HCT116 (cell line): ENCODE data around the gene PLAC9. TPM values are rescaled to one million over a fixed set of nuclear protein-coding genes. Genes with fewer than 3 reads are reported as not detected.

Source experiments
- ATAC-seq: fragments of 200-7000 bp; cut with Tn5 transposase; 2 replicates; pipeline ENCODE4 v1.9.1; 2020; ENCODE audit warnings: mild to moderate bottlenecking, moderate library complexity
- BruUV-seq: library from RNA; stranded (reverse); fragments of 400-500 nt; replicated peaks from 2 replicates; lab custom pipeline; 2021; lab: Mats Ljungman, UMichigan
- CTCF ChIA-PET: fragments of 300-600 bp; sonication (Branson Sonifier 250); formaldehyde crosslinking; loops from one replicate; lab custom pipeline; 2021; ENCODE audit warnings: antibody characterized with exemption; lab: Charles Lee
- POLR2A ChIA-PET: fragments of 300-600, 350-600 bp; sonication (Branson Sonifier 250); formaldehyde crosslinking; loops from one replicate; lab custom pipeline; 2021; ENCODE audit warnings: antibody characterized with exemption; lab: Charles Lee
- RAD21 ChIA-PET, 2 experiments: fragments of 300-600 bp; sonication (Branson Sonifier 250); formaldehyde crosslinking; loops; one replicate each; lab custom pipeline; 2023; ENCODE audit warnings: low total read pairs in 2 of 2; ENCODE audit not compliant: uncharacterized antibody in 2 of 2, unreplicated experiment in 2 of 2, low non-redundant PET in 1 of 2; lab: Charles Lee
- DNase-seq: peaks from one replicate; pipeline ENCODE4 v3.0.0-alpha.2; 2010; ENCODE audit warnings: low read depth, low spot score
- H2AFZ ChIP-seq: fragments of 200-600 bp; shearing (Covaris generic), sonication (generic); 2 replicates; pipeline ENCODE4 v1.6.1; 2017; ENCODE audit warnings: low read depth, mixed run types, mixed read lengths, antibody characterized with exemption, low read length; ENCODE audit not compliant: poor library complexity, severe bottlenecking
- H3K27ac ChIP-seq: 2 replicates; pipeline ENCODE4 v1.5.1; 2012; ENCODE audit warnings: low read depth, low read length
- H3K27me3 ChIP-seq: fragments of 200-600 bp; sonication (generic); 2 replicates; pipeline ENCODE4 v1.6.1; 2016; ENCODE audit warnings: mixed run types, low read length, mixed read lengths; ENCODE audit not compliant: insufficient read depth
- H3K36me3 ChIP-seq, 2 experiments: fragments of 200-500 bp in 1 of 2; fragments of 200-600 bp in 1 of 2; sonication (Bioruptor generic) in 1 of 2; sonication (generic) in 1 of 2; 2 replicates each; pipeline versions ENCODE4 v1.5.1 to v1.6.1; 2014 to 2016; ENCODE audit warnings: low read length in 2 of 2, inconsistent platforms in 1 of 2, mixed read lengths in 1 of 2, mixed run types in 1 of 2; ENCODE audit not compliant: insufficient read depth in 2 of 2, control insufficient read depth in 1 of 2
- H3K4me1 ChIP-seq, 2 experiments: fragments of 200-600 bp in 1 of 2; sonication (generic) in 1 of 2; 2 replicates each; pipeline versions ENCODE4 v1.5.1 to v1.6.1; 2012 to 2017; ENCODE audit warnings: low read length in 2 of 2, inconsistent platforms in 1 of 2, mild to moderate bottlenecking in 1 of 2, mixed read lengths in 1 of 2, mixed run types in 1 of 2, moderate library complexity in 1 of 2; ENCODE audit not compliant: insufficient read depth in 2 of 2, control insufficient read depth in 1 of 2
- H3K4me2 ChIP-seq: fragments of 200-600 bp; sonication (generic); 2 replicates; pipeline ENCODE4 v1.6.1; 2017; ENCODE audit warnings: mixed run types, low read length, mixed read lengths
- H3K4me3 ChIP-seq, 2 experiments: fragments of 200-600 bp in 1 of 2; sonication (generic) in 1 of 2; replicated peaks in 1 of 2; 2 replicates each; pipeline ENCODE4 v1.5.1; 2011 to 2016; ENCODE audit warnings: low read length in 2 of 2, control low read depth in 1 of 2, low read depth in 1 of 2, mild to moderate bottlenecking in 1 of 2, mixed read lengths in 1 of 2, mixed run types in 1 of 2
- H3K79me2 ChIP-seq: fragments of 200-600 bp; sonication (generic); 2 replicates; pipeline ENCODE4 v1.6.1; 2017; ENCODE audit warnings: mild to moderate bottlenecking, mixed run types, low read length, moderate library complexity, mixed read lengths; ENCODE audit not compliant: insufficient read depth
- H3K9ac ChIP-seq: fragments of 200-600 bp; sonication (generic); 2 replicates; pipeline ENCODE4 v1.6.1; 2016; ENCODE audit warnings: low read length, mixed read lengths
- H3K9me2 ChIP-seq: fragments of 200-600 bp; sonication (generic), shearing (Covaris generic); 2 replicates; pipeline ENCODE4 v1.6.1; 2017; ENCODE audit warnings: mixed run types, mild to moderate bottlenecking, moderate library complexity; ENCODE audit not compliant: insufficient read depth
- H3K9me3 ChIP-seq, 2 experiments: fragments of 200-500 bp in 1 of 2; fragments of 200-600 bp in 1 of 2; sonication (Bioruptor generic) in 1 of 2; sonication (generic) in 1 of 2; 2 replicates each; pipeline ENCODE4 v1.6.1; 2014 to 2017; ENCODE audit warnings: low read length in 2 of 2, mixed read lengths in 2 of 2, inconsistent platforms in 1 of 2, low read depth in 1 of 2, mild to moderate bottlenecking in 1 of 2, mixed run types in 1 of 2, moderate library complexity in 1 of 2; ENCODE audit not compliant: control insufficient read depth in 1 of 2, insufficient read depth in 1 of 2
- H4K20me1 ChIP-seq: fragments of 200-600 bp; sonication (generic), shearing (Covaris generic); 2 replicates; pipeline ENCODE4 v1.6.1; 2017; ENCODE audit warnings: mixed run types, mild to moderate bottlenecking, moderate library complexity; ENCODE audit not compliant: insufficient read depth
- ATF3 ChIP-seq: IDR thresholded peaks from 2 replicates; pipeline ENCODE4 v1.6.1; 2012
- CBX3 ChIP-seq: IDR thresholded peaks from 2 replicates; pipeline ENCODE4 v1.6.1; 2012; ENCODE audit warnings: low read depth
- CTCF ChIP-seq, 3 experiments: fragments of 200-600 bp in 1 of 3; sonication (generic) in 1 of 3; IDR thresholded peaks in 2 of 3; conservative IDR thresholded peaks in 1 of 3; 2 replicates each; pipeline ENCODE4 v1.5.1; 2012 to 2017; ENCODE audit warnings: low read depth in 2 of 3, low read length in 2 of 3, antibody characterized with exemption in 1 of 3, borderline replicate concordance in 1 of 3, control low read depth in 1 of 3, mild to moderate bottlenecking in 1 of 3, mixed read lengths in 1 of 3, mixed run types in 1 of 3, moderate library complexity in 1 of 3; ENCODE audit not compliant: insufficient read depth in 1 of 3
- EGR1 ChIP-seq: IDR thresholded peaks from 2 replicates; pipeline ENCODE4 v1.6.1; 2012; ENCODE audit warnings: low read depth
- ELF1 ChIP-seq: IDR thresholded peaks from 2 replicates; pipeline ENCODE4 v1.6.1; 2012; ENCODE audit warnings: low read depth, borderline replicate concordance
- EZH2 ChIP-seq: fragments of 200-600 bp; sonication (generic); IDR thresholded peaks from 2 replicates; pipeline ENCODE4 v1.6.1; 2017; ENCODE audit warnings: antibody characterized with exemption, mixed run types
- EZH2phosphoT487 ChIP-seq: fragments of 200-600 bp; IDR thresholded peaks from 2 replicates; pipeline ENCODE4 v1.6.1; 2018; ENCODE audit warnings: antibody characterized with exemption, borderline replicate concordance
- FOSL1 ChIP-seq: IDR thresholded peaks from 2 replicates; pipeline ENCODE4 v1.6.1; 2012; ENCODE audit warnings: low read depth
- JUND ChIP-seq: IDR thresholded peaks from 2 replicates; pipeline ENCODE4 v1.6.1; 2012
- RAD21 ChIP-seq: IDR thresholded peaks from 2 replicates; pipeline ENCODE4 v1.6.1; 2012; ENCODE audit warnings: low read depth, mild to moderate bottlenecking
- REST ChIP-seq: IDR thresholded peaks from 2 replicates; pipeline ENCODE4 v1.6.1; 2012; ENCODE audit warnings: low read depth
- SIN3A ChIP-seq: IDR thresholded peaks from 2 replicates; pipeline ENCODE4 v1.6.1; 2012; ENCODE audit warnings: low read depth
- SP1 ChIP-seq: IDR thresholded peaks from 2 replicates; pipeline ENCODE4 v1.6.1; 2012; ENCODE audit warnings: low read depth
- SRF ChIP-seq: IDR thresholded peaks from 2 replicates; pipeline ENCODE4 v1.6.1; 2012; ENCODE audit warnings: low read depth
- TCF7L2 ChIP-seq: IDR thresholded peaks from 2 replicates; pipeline ENCODE4 v1.7.0; 2011; ENCODE audit warnings: borderline replicate concordance, inconsistent platforms; ENCODE audit not compliant: insufficient read depth, insufficient read length; ENCODE audit errors: extremely low read depth
- YY1 ChIP-seq: IDR thresholded peaks from 2 replicates; pipeline ENCODE4 v1.6.1; 2011; ENCODE audit warnings: low read length, low read depth, moderate library complexity, mild to moderate bottlenecking; ENCODE audit not compliant: insufficient replicate concordance; ENCODE audit errors: extremely low read depth
- intact Hi-C: fragments of 100-400 bp; cut with micrococcal nuclease; formaldehyde crosslinking; loops from 2 replicates; pipeline ENCODE4 v1.10.0; 2022
- total RNA-seq: library from RNA; stranded (reverse); gene quantifications from one replicate; pipeline ENCODE4 v1.2.1, GENCODE V29; 2021; ENCODE audit not compliant: unreplicated experiment
- TF ChIP-seq, protein P1 (sequence below): IDR thresholded peaks from 2 replicates; pipeline ENCODE4 v1.6.1; 2012
- TF ChIP-seq, protein P2 (sequence below): IDR thresholded peaks from 2 replicates; pipeline ENCODE4 v1.6.1; 2011; ENCODE audit warnings: mild to moderate bottlenecking, low read length, moderate library complexity; ENCODE audit not compliant: insufficient replicate concordance; ENCODE audit errors: extremely low read depth

The PLAC9 gene
- total RNA-seq, 1 experiment from 2014 or later = not detected

DNA sequence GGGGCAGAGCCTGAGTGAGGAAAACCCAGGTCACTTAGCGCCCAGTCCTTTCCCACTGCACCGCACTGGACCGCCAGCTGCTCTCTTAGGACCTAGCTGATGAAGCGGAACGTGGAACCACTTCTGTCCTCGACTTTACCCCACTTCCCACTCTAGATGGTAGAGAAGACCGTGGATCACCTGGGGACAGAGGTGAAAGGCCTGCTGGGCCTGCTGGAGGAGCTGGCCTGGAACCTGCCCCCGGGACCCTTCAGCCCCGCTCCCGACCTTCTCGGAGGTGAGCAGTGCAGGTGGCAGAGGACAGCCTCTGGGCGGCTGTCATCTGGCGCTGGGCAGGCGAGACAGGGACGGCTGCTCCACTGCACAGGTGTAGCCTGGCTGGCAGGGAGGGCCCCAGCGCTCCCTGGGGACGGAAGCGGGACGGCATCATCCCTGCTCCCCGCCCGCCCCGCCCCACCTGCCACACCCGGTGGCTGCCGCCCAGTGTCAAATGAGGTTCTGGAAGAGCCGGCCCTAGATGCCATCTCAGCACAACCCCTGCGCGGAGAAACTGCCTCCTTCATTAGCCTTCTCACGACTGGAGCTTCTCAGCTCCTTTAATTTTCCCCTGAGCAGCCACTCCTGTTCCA lies 11.7 kb downstream of the PLAC9 start:
- H3K4me3 ChIP-seq = peak overlapping the region; percentile 32 to 39
- intact Hi-C loops = loop anchor here (1.0 to 5.0 kb wide), 2 partner anchors 63 to 78 kb away; partner anchors contain the start of gene ANXA11
- H3K79me2 ChIP-seq = no peaks in the 10 kb centered on the region
- BruUV-seq = no TSS peak
- H2AFZ ChIP-seq = no peak overlapping the region
- no peaks in the 10 kb centered on the region for H3K9me3 ChIP-seq
- DNase-seq = peak; percentile 16
- peak overlapping the region; percentile 33; the same call in 1 of the 2 replicates for H3K9ac ChIP-seq
- ChIA-PET POLR2A (interaction anchor here (0.5 to 1.9 kb wide), 3 partner anchors 61 to 386 kb away, joined by 3 to 9 read pairs (median 7); partner anchors contain the start of gene ANXA11), RAD21 (interaction anchor here (0.7 to 2.1 kb wide), 5 partner anchors 14 to 606 kb away, joined by 3 to 20 read pairs (median 4); no protein-coding TSS in a partner anchor), CTCF (interaction anchor here (0.6 to 3.1 kb wide), 11 partner anchors 10 to 117 kb away, joined by 3 to 61 read pairs (median 4); partner anchors contain the start of gene ANXA11)
- no peaks in the 10 kb centered on the region for H4K20me1 ChIP-seq
- no peaks in the 10 kb centered on the region for H3K9me2 ChIP-seq
- 0 out of 4 replicates have a peak, but pooled peaks cover 0 to 3% of the 10 kb centered on the region in 2 experiments for H3K36me3 ChIP-seq
- peaks cover 13 to 33% of the 10 kb centered on the region in 2 experiments; a peak in 3 of 4 replicates for H3K4me1 ChIP-seq
- no peak overlapping the region for H3K27ac ChIP-seq
- H3K4me2 ChIP-seq = peak overlapping the region; percentile 88
- no peaks in the 10 kb centered on the region for H3K27me3 ChIP-seq
- ATAC-seq = peak; percentile 78
- TF ChIP-seq, protein P1, sequence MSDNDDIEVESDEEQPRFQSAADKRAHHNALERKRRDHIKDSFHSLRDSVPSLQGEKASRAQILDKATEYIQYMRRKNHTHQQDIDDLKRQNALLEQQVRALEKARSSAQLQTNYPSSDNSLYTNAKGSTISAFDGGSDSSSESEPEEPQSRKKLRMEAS = peak; percentile 39; the same call in 1 of the 2 replicates
- TF ChIP-seq CTCF (IDR thresholded peaks at IDR 0.05 in 2 of 3, conservative IDR thresholded peaks at IDR 0.05 in 1 of 3; ENCODE audit: borderline replicate concordance in 1 of 3, insufficient read depth in 1 of 3, low read depth in 2 of 3, low read length in 2 of 3) = no peak
- TF ChIP-seq EZH2phosphoT487 = no peak
- no peak for TF ChIP-seq EGR1
- no peak for TF ChIP-seq CBX3
- no peak for TF ChIP-seq EZH2
- peak; percentile 38; the same call in 1 of the 2 replicates for TF ChIP-seq SIN3A
- no peak for TF ChIP-seq ELF1
- TF ChIP-seq TCF7L2 = no peak
- 0 out of 2 replicates have a peak, but pooled peaks have one; percentile 18 for TF ChIP-seq SP1
- TF ChIP-seq SRF = no peak
- TF ChIP-seq JUND = no peak; the same call in 1 of the 2 replicates
- TF ChIP-seq REST = no peak
- TF ChIP-seq YY1 = no peak
- no peak; the same call in 1 of the 2 replicates for TF ChIP-seq FOSL1
- no peak for TF ChIP-seq ATF3
- TF ChIP-seq, protein P2, sequence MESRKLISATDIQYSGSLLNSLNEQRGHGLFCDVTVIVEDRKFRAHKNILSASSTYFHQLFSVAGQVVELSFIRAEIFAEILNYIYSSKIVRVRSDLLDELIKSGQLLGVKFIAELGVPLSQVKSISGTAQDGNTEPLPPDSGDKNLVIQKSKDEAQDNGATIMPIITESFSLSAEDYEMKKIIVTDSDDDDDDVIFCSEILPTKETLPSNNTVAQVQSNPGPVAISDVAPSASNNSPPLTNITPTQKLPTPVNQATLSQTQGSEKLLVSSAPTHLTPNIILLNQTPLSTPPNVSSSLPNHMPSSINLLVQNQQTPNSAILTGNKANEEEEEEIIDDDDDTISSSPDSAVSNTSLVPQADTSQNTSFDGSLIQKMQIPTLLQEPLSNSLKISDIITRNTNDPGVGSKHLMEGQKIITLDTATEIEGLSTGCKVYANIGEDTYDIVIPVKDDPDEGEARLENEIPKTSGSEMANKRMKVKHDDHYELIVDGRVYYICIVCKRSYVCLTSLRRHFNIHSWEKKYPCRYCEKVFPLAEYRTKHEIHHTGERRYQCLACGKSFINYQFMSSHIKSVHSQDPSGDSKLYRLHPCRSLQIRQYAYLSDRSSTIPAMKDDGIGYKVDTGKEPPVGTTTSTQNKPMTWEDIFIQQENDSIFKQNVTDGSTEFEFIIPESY = no peak
- TF ChIP-seq RAD21 = no peak
